HuH-7.5 (cell line): Measurements from ENCODE around the gene ABCA1.
A peak's percentile ranks its signal among the peaks of the same experiment; 100 is the strongest.

Experiments used
- DNase-seq: peaks from one replicate; pipeline ENCODE4 v3.0.0; 2011; ENCODE audit warnings: low spot score

Gene ABCA1

GRCh38 chr9:104750185-104750767, 177.7 kb downstream of the ABCA1 start:
- DNase-seq, result no peak

DNA sequence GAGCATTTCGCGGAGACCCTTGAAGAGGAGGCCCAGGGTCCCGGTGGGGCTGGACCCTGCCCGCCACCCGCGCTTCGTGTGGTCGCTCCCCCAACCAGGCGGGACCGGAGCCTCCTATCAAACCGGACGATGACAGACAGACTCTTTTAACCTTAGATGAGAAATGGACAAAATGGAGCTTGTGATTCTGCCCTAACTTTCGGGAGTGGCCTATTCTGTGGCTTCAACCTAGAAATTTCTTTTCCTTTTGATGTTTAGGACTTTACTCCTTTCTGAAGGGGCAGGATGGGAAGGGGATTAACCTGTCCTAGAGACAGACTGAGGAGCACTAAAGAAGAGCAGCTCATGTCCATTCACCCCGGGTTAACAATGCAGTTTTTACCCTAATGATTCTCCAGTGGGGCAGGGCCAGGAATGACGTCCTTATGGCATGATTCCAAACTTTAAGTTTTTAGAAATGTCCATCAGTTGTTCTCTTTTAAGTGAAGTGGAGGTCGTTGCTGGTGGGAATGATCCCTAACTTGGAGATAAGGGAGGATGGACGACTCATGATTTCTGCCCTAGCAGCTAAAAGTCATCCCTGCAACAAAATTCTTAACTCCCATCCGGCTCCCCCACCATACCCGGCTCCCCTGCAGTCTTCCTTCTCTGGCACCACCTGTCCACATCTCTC, 179.5 kb downstream of the ABCA1 start:
- DNase-seq, result no peak

DNA sequence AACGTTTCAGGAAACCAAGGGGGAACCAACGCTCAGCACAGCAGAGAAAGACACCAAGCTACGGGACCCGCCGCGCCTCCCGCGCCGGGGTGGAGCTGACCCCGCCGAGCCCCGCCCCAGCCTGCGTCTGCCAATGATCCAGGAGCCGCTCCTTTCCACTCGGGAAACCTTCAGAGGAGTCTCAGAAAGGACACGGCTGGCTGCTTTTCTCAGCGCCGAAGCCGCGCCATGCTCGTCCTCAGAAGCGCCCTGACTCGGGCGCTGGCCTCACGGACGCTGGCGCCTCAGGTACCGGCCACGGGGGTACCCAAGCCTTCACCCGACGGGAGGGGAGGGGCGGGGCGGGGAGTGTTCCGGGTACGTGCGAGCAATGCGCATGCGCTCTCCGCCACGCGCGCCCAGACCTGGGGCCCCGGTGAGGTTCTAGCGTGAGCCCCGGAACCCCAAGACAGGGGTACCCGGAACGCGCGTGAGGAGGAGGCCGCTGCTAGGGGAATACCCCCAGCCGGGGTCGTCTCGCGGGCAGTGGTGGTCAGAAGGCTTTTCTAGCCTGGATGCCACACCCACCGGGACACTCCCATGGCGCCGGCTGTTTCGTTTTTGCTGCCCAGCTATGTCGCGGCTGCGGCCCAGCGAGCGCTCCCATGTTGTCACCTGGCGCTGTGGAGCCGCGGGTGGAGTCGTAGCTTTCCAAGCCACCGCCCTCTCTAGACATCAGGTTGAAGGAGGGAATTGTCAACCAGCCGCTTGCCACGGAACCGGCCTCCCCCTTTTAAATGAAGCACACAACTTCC, 180.2 kb downstream of the ABCA1 start, which contains the start of gene NIPSNAP3A:
Gene NIPSNAP3A, plus strand, starts transcription at position 119 of the 794 bp plus-strand sequence. Its CDS starts 110 bp downstream, at position 229.
- DNase-seq, result peak; percentile 61

- DNase-seq, result no peak
These were observed 180.8 kb downstream of the ABCA1 start for GRCh38 chr9:104747245-104747564.

GRCh38 chr9:104746798-104747197, 181.2 kb downstream of the ABCA1 start:
- no peak for DNase-seq

- DNase-seq, result no peak
These were observed 181.7 kb downstream of the ABCA1 start for GRCh38 chr9:104746285-104746684.

- DNase-seq, result no peak
These were observed 182.1 kb downstream of the ABCA1 start for GRCh38 chr9:104745852-104746251.

DNA sequence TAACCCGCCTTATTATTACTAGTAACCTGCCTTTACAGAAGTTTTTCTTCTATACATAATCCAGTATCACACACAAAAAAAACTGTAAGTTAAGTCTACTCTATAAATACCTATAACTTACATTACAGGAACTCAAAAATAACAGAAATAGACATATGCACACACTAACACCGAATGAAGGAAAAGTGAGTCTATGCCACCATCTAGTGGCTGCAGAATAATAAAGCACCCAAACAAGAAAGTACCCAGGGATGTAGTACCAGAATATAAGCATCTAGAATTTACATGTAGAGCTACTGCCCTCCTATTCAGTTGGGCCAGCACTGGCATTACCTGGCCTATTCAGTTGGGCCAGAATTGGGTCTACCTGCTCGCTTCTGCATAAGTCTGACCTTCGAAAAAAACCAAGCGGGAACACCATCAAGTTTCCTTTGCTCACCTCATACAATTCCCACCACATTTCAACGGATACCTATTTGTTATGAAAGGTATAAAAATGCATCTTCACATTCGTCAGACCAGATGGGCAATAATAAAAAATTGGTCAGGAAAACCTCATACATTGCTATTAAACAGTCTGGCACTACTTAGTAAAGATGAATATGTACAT, 184.5 kb downstream of the ABCA1 start:
- DNase-seq, result peak; percentile 46

GRCh38 chr9:104740621-104741020, 187.3 kb downstream of the ABCA1 start:
- no peak for DNase-seq

- no peak for DNase-seq
These were observed 189.5 kb downstream of the ABCA1 start for GRCh38 chr9:104738452-104738851.
